HG03095 (cell line): ENCODE results near the gene DHTKD1.
A peak's percentile ranks its signal among the peaks of the same experiment; 100 is the strongest.

Source experiments
- ATAC-seq: cut with Tn5 transposase; IDR thresholded peaks from one replicate; pipeline ENCODE4 v1.9.1; 2021; ENCODE audit warnings: moderate library complexity; ENCODE audit not compliant: unreplicated experiment

The DHTKD1 gene, protein sequence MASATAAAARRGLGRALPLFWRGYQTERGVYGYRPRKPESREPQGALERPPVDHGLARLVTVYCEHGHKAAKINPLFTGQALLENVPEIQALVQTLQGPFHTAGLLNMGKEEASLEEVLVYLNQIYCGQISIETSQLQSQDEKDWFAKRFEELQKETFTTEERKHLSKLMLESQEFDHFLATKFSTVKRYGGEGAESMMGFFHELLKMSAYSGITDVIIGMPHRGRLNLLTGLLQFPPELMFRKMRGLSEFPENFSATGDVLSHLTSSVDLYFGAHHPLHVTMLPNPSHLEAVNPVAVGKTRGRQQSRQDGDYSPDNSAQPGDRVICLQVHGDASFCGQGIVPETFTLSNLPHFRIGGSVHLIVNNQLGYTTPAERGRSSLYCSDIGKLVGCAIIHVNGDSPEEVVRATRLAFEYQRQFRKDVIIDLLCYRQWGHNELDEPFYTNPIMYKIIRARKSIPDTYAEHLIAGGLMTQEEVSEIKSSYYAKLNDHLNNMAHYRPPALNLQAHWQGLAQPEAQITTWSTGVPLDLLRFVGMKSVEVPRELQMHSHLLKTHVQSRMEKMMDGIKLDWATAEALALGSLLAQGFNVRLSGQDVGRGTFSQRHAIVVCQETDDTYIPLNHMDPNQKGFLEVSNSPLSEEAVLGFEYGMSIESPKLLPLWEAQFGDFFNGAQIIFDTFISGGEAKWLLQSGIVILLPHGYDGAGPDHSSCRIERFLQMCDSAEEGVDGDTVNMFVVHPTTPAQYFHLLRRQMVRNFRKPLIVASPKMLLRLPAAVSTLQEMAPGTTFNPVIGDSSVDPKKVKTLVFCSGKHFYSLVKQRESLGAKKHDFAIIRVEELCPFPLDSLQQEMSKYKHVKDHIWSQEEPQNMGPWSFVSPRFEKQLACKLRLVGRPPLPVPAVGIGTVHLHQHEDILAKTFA

DNA sequence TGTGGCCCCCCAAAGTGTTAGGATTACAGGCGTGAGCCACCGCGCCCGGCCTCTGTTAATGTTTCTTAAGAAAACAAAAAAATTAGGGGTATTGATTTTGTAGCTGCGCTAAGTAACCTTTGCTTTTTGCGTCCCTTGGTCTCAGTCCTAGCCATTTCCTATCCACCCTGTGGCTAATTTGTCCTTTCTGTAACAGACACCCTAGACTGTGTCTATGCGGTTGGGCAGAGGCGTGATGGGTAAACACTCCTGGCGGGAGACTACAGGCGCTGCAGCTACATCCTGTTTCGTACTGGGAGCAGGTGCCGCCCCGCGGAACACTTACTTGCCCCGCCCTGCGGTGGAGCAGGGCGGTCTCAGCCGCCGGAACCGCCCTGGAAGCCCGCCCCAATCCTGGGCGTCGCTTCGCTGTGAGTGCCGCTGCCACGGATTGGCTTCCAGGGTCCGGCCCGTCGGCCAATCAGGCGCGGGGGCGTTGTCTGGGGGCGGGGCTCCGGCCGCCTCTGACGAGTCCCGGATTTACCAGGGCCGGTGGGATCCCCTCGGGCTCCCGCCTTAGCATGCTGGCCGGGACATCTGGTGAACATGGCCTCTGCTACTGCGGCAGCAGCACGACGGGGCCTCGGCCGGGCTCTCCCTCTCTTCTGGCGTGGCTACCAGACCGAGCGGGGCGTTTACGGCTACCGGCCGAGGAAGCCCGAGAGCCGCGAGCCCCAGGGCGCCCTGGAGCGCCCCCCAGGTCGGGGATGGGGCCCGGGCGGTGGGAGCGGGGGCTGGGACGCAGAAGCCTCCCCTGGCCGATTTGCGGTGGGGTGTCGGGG is at the start of gene DHTKD1:
Gene DHTKD1 (plus strand): TSS at position 506 of the 821 bp plus-strand sequence. CDS start 80 bp downstream, at position 586.
- ATAC-seq = peak; percentile 97

DNA sequence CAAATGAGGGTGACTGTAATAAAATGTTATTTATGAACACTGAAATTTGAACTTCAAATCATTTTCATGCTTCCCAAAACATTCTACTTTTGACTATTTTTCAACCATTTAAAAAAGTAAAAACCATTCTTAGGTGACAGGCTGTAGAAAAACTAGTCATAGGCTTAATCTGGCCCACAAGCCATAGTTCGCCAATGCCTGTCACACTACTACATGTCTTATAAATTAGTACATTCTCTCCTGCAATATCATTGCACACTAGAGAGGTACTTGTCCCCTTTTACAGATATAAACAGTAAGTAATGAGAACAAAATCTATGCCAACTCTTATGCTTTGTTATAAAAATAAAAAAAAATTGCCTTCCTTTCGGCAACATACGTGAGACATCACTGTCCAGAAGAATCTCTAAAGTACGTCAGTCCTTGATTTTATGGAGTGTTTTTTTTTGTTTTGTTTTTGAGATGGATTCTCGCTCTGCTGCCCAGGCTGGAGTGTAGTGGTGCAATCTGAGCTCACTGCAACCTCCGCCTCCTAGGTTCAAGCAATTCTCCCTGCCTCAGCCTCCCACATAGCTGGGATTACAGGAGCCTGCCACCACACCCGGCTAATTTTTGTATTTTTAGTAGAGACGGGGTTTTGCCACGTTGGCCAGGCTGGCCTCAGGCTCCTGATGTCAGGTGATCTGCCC is 49.3 kb upstream of the DHTKD1 start:
- no peak for ATAC-seq

DNA sequence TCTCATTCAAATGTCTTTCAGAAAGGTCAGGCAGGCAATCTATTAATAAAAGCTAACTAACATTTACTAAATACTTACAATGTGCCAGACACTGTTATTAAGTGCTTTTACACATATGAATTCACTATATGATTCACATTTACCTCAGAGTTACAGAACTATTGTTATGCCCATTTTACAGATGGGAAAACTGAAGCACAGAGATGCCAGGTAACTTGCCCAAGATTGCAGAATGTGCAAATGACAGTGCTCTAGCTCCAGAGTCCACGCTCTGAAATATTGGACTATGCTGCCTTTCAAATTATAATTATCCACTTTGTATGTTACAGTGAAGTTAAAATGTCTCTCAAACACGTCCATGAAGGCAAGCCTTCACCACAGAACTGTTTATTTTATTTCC is 48.2 kb upstream of the DHTKD1 start:
- no peak for ATAC-seq

DNA sequence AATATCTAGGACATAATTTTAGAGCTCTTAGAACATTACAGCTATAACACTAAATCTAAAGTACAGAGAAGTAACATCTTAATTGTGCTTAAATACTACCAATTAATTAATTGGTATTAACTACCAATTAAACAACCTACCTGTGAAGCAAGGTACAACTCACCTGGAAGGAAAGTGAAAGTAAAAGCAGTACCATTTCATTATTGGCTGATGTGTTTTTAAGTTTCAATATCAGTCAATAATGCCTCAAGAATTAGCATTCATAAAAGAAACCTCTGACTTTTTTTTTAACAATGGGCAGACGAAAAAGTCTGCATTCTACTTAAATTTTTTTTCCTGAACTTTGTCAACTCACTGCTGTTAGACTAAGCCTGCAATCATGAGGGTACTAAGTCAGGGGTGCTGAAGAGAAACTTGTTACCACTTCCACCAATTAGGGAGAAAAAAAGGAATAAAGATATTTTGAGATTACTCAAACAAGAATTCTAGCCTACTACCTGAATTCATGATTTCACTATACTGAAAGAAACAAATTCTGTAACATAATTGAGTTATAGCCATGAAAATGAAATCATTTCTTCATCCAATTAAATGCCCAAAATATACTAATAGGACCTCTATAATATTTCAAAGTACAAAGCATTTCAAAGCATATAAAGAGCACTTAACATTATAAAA is 46.0 kb upstream of the DHTKD1 start:
- ATAC-seq = no peak

DNA sequence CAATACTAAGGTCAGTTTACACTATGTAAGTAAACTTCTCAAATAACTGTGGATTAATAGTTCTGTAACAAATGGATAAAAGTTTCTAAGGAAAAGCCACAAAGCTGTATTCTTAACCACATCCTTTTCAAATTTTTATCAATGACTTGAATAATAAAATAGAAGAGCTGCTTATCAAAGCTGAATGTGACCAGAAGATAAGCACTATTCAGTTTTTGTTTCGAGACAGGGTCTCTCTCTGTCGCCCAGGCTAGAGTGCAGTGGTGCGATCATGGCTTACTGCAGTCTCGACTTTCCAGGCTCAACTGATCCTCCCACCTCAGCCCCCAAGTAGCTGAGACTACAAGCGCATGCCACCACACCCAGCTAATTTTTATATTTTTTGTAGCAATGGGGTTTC is 43.2 kb upstream of the DHTKD1 start:
- no peak for ATAC-seq

DNA sequence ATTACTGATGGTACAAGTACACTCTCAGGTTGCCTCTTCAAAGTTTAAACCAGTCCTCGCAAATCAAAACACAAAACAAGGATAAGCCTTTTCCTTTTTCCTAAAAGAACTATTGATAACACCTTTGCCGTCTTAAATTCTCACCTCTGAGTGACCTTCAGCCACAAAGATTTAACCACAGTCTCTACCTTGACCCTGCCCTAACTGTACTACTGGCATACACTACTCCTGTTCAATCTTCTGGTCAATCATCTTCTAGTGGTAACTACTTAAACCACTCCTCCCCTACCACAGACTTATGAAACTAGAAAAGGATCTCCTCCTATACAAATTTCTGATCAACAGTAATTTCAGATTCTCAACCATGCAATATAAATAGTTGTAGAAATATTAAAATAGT is 41.2 kb upstream of the DHTKD1 start:
- peak; percentile 74 for ATAC-seq

DNA sequence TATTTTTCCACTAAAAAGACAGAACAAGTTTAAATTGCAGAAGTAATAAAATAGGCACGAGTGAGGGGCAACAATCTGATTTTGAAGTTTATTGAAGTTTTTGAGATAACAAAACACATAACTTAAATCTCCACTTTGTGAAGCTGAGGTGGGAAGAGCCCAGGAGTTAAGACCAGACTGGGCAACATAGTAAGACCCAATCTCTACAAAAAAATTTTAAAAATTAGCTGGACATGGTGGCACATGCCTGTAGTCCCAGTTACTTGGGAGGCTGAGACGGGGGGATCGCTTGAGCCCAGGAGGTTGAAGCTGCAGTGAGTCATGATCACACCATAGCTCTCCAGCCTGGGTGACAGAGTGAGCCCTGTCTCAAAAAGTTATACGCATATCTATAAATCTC is 37.4 kb upstream of the DHTKD1 start:
- no peak for ATAC-seq

DNA sequence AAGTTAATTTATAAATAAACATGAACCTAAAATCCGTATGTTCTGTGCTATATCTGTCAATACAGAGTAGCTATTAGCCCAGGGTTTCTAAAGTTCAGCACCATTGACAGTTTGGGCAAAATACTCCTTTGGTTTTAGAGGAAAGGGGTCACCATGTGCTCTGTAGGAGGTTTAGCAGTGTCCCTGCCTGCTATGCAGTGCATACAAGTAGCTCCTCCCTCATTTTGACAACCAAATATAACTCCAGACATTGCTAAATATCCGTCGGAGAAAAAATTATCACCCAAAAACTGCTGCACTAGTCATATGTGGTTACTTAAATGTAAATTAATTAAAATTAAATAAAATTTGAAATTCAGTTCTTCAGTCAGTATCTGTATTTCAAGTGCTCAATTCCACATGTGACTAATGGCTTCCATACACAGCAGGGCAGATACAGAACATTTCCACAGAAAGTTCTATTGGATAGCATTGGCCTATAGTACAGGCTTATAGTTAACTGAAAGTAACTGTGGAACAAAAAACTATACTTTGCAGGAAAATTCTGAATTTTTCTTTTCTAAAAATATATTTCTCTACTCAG is 32.6 kb upstream of the DHTKD1 start:
- no peak for ATAC-seq

DNA sequence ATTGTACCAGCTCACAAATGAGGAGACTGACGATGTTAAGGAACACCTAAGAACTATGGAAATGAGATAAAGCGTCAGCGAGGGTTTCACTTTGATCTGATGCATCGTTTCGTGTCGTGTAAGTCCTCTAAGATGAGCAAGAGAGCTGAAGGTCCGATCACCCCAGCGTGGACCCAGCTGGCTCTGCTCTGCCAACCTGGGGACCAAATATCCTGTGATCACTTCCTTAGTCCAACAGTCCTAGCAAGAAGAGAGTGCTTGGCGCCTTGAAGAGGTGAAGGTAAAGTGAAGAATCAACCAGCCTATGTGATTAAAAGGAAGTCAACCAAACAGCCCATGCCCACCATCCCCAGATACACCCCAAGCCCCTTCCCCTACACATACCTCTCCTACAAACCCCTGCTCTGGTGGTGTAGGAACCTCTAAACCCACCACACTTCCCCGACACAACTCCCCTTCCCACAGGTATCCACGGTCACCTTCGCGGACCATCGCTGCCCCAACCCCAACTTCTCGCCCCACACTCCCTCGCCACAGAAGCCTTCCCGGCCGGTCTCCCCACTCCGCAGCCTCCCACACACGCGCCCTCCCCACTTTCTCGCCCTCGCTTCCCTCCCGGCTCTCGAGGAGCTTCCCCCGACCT is 26.9 kb upstream of the DHTKD1 start:
- ATAC-seq = no peak

DNA sequence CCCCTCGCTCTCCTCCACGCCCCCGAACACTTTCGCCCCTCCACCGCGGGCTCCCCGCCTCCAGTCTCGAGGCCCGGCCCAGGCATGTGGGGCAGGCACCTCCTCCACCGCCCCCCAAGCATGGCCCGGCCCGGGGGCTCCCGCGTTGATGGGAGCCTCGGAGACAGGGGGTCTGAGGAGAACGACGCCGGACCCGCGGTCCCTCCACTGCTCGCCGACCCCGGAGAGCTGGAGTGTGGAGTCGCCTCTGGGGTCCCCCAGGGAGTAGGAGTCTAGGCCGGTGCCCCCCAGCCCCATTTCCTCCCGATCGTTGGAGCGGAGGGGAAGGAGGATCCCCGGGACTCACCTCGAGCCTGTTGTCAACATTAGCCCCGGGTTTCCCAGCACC is 26.4 kb upstream of the DHTKD1 start:
- ATAC-seq = peak; percentile 6

DNA sequence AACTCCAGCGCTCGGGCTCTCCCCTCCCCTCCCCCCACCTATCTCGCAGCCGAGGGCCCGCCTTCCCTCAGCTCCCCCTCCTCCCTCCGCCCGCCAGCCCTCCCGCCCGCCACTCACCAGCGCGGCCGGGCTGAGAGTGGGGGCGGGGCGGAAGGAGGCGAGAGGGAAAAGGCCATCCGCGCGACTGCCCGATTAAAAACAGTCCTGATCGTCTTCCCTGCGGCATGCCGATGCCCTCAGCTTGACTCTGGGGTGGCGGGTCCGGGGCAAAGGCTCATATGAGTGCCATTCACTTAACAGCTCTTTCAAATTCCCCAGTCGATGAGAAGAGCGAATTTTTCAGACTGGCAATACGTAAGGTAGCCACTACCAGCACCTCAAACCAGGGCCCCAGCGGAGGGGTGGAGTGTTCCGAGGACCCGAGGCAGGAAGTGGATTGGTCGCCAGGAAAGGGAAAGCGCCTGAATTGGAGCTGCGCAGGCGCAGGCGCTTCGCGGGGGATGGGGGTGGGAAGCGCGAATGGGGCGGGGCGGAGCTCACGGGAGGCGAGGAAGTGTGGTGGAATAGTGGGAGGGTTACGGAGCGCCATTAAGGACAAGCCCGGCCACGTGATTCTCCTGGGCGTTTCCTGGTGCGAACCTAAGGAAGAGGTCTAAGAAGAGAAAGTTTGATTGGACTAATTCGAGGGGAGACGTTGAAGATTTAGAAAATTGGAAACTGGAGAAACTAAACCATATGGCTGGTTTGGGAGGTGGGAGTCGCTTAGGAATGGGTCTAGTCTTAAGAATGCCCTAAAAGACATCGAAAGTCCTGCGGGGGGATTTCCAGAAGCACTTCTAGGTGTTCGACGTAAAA is 25.7 kb upstream of the DHTKD1 start, which contains the start of gene UPF2:
Gene UPF2 (minus strand): TSS at position 13 of the 855 bp plus-strand sequence. CDS start 7,386 bp downstream, outside the sequence.
- peak; percentile 47 for ATAC-seq

DNA sequence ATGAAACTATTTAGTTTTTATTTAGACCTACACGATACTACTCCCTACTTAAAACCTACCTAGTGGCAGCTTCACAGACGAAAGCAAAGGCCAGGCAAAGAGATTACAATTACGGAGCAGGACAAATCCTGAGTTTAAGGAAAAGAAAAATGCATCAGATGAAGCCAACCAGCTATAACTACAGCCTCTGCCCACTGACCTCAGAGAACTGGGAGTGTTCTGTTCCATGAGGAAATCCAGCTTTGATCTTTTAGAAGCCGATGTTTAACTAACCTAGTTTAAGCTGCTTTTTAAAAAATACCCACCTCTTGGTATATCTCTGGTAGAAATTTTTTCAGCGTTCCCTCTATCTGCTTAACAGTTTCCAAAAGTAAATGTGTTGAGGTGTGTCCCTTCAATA is 23.2 kb upstream of the DHTKD1 start:
- no peak for ATAC-seq

DNA sequence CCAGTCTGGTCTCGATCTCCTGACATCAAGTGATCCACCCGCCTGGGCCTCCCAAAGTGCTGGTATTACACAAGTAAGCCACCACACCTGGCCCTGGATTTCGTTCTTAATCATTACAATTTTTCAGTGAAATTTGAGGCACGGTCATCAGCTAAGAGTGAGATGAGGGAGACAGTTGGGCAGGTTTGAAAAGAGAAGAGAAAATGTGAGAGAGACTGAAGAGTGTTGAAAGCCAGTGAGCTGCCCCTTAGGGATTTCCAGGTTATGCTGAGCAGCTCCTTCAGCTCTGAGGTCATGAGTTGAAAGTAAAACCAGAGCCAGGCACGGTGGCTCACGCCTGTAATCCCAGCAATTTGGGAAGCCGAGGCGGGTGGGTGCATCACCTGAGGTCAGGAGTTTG is 20.2 kb upstream of the DHTKD1 start:
- no peak for ATAC-seq

DNA sequence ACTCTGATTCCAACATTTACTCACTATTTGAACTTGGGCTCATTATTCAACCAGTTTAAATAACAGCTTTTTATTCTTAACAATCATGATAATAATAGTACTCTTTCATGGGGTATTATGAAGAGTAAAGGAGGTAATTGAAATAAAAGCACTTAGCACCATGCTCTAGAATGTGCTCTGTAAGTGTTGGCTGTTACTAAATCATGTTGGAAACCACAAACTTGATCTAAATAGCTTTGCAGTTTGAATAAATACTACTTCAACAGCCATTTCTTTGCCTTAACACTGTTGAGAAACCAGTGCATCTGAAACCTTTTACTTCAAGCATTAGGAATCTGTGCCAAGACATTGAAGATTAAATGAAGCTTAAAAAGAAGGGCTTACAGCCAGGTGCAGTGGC is 18.2 kb upstream of the DHTKD1 start:
- ATAC-seq = no peak

DNA sequence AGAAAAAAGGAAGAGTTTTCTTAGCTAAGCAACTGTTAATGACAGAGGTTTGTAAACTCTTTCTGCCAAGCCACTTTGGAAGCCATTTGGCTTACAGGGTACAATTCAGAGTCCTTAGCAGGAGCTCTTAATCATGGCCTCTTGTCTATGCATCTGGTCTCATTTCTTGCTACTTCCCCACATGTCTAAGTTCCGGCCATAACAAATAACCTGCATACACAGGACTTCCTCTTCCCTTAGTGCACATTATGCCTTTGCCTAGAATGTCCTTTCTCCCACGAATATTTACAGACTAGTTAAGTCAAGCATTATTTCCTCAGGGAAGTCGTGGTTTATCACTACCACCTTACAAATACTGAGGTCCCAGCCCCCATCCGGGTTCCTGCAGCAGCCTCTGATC is 17.5 kb upstream of the DHTKD1 start:
- ATAC-seq = no peak

DNA sequence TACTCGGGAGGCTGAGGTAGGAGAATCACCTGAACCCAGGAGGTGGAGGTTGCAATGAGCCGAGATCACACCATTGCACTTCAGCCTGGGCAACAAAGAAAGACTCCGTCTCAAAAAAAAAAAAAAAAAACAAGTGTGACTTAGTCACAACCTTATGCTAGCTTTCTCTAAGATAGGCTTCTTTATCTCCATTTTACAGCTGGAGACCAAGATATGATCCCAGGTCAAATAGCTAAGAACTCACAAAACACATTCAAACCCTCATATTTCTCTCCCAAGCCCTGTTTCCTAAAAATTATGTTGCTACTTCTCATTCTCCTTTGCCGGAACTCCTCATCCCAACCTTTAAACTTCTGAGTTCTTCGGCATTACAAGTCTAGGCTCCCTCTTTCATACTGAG is 13.0 kb upstream of the DHTKD1 start:
- ATAC-seq = no peak

DNA sequence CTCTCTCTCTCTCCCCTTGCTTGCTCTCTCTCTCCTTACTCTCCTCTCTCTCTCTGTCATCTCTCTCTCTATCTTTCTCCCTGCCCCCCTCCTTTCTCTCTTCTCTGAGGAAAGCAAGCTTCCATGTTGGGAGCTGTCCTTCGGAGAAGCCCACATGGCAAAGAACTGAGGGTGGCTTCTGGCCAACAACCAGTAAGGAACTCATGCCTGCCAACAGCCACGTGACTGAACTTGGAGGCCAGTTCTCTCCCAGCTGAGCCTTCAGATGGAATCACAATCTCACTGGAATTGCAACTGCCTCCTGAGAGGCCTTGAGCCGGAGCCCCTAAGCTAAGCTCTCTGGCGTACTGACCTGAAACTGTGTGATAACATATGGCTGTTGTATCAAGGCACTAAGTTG is 12.0 kb upstream of the DHTKD1 start:
- ATAC-seq = no peak

DNA sequence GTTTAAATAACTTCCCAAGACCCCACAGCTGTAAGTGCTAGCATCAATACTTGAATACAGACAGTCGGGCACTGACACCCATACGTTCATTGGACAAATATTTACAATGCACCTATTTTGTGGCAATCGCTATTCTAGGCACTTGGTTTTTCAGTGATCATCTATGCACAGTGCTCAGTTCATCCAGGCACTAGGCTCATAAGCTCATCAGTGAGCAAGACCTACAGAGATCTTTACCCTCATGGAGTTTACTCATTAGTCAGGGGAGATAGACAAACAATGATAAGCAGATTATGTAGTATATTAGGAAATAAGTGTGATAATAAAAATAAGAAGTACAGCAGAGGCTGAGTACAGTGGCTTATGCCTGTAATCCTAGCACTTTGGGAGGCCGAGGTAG is 7.6 kb upstream of the DHTKD1 start:
- ATAC-seq = no peak
